GM10248 (cell line): ENCODE results near the gene YPEL1.

ENCODE experiments used
- CTCF ChIA-PET: fragments of 300-600 bp; sonication (Branson Sonifier 250); formaldehyde crosslinking; extraction: SDS; loops from one replicate; lab custom pipeline; 2021; ENCODE audit warnings: antibody characterized with exemption; lab: Yijun Ruan, JAX
- POLR2A ChIA-PET: fragments of 350-650 bp; sonication (Branson Sonifier 250); formaldehyde crosslinking; extraction: SDS; loops from one replicate; lab custom pipeline; 2020; ENCODE audit warnings: antibody characterized with exemption; lab: Yijun Ruan, JAX
- DNase-seq: peaks from one replicate; pipeline ENCODE4 v3.0.0; 2012; ENCODE audit errors: extremely low spot score
- TF ChIP-seq, protein P1 (sequence below): IDR thresholded peaks from 2 replicates; pipeline ENCODE4 v1.5.1; 2012; ENCODE audit warnings: mild to moderate bottlenecking, low read depth; ENCODE audit errors: extremely low read depth, missing control alignments, control extremely low read depth

Gene YPEL1

DNA sequence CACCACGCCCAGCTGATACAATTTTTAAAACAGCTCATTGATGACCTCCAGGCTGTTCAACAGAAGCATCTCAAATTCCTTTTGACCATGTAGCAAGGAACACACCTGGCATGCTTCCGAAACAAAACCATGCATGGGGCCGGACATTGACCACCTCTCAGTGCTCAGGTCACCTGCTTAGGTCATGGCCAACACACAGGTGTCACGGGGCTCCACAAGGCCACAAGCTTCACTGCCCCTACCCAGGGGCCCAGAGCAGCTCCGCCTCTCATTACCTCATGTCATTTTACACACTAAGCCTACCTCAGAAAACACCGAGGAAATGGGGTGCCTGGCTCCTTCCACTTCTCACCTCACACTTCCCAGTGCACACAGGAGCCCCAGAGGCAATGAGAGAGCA is 26.6 kb downstream of the YPEL1 start:
- DNase-seq = no peak
- POLR2A ChIA-PET = no interaction called here
- CTCF ChIA-PET = interaction anchor here (1.8 kb wide), 1 partner anchor 230 kb away, joined by 7 read pairs; no protein-coding TSS in a partner anchor
- TF ChIP-seq, protein P1, sequence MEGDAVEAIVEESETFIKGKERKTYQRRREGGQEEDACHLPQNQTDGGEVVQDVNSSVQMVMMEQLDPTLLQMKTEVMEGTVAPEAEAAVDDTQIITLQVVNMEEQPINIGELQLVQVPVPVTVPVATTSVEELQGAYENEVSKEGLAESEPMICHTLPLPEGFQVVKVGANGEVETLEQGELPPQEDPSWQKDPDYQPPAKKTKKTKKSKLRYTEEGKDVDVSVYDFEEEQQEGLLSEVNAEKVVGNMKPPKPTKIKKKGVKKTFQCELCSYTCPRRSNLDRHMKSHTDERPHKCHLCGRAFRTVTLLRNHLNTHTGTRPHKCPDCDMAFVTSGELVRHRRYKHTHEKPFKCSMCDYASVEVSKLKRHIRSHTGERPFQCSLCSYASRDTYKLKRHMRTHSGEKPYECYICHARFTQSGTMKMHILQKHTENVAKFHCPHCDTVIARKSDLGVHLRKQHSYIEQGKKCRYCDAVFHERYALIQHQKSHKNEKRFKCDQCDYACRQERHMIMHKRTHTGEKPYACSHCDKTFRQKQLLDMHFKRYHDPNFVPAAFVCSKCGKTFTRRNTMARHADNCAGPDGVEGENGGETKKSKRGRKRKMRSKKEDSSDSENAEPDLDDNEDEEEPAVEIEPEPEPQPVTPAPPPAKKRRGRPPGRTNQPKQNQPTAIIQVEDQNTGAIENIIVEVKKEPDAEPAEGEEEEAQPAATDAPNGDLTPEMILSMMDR = no peak

GRCh38 chr22:21707677-21708076 is 27.9 kb downstream of the YPEL1 start:
- TF ChIP-seq, protein P1 = no peak
- CTCF ChIA-PET = interaction anchor here (1.2 to 1.8 kb wide), 3 partner anchors 16 to 245 kb away, joined by 3 to 8 read pairs (median 7); partner anchors contain the start of gene PPM1F
- POLR2A ChIA-PET = no interaction called here
- no peak for DNase-seq

DNA sequence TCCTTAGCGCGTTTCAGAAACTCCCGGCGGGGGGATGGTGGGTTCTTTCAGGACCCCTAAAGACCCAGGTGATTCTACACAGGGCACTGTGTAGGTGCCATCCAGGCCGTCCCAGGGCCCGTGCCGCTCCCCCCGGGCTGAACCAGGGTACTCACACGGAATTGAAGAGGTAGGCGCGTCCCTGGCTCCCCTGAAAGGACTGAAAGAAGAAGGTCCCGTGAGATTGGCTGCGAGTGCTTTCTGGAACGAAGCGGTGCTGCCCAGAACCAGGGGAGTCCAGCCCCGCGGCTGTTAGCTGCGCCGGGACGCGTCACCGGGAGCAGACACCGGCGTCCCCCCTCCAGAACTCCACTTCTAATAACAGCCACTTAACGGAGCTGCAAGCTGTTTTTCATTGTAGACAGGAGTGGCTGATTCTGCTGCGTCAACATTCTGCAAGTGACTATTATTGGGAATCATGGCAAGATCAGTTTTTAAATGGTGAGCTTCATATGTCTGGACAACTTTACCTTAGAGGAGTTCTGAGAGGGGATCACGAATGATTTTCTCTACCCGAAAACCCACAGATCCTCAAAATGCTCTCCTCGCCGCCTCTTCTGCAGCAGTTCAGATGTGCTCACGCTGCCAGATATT is 31.8 kb downstream of the YPEL1 start:
- ChIA-PET POLR2A (no interaction called here), CTCF (no interaction called here)

GRCh38 chr22:21702700-21703683 is 32.6 kb downstream of the YPEL1 start:
- TF ChIP-seq, protein P1 = no peak
- DNase-seq = no peak
- ChIA-PET POLR2A (no interaction called here), CTCF (no interaction called here)

More for the DNA sequence above, 31.8 kb downstream of the YPEL1 start:
- DNase-seq = no peak
- TF ChIP-seq, protein P1 = no peak

DNA sequence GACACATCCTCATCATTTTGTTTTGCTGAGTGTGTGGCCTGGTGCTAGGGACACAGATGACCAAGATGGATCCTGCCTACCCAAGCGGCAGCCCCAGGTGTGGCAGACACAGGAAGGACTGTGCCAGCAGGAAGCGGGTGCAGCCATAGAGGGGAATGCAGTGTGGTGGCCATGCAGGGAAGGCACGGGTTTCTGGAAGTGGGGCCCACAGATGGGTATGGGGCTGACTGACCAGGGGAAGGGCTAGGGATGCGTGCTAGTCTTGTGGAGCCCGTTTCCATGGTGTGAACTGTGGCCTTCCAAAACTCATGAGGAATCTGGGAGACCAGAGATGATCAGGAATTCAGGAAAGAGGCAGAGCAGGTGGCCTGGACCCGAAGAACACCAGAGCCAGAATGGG is 33.5 kb downstream of the YPEL1 start:
- CTCF ChIA-PET = interaction anchor here (1.0 kb wide), 1 partner anchor 11 kb away, joined by 3 read pairs; no protein-coding TSS in a partner anchor
- DNase-seq = no peak
- TF ChIP-seq, protein P1 = no peak
- POLR2A ChIA-PET = no interaction called here

DNA sequence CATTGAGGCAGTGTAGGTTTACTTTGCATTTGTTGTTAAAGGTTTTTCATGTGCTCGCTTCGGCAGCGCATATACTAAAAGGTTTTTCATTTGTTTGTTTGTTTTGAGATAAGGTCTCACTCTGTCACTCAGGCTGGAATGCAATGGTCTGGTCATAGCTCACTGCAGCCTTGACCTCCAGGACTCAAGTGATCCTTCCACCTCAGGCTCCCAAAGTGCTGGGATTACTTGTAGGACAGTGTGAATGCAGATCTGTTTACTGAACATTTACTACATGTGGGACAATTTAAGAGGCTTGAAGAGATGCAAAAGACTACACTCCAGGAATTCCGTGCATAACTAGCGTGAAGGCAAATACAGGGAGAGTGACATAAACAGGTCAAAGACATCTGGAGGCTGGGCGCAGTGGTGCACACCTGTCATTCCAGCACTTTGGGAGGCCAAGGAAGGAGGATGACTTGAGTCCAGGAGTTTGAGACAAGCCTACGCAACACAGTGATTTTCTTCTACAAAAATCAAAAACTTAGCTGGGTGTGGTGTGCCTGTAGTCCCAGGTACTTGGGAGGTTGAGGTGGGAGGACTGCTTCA is 34.1 kb downstream of the YPEL1 start:
- no peak for DNase-seq
- ChIA-PET POLR2A (no interaction called here), CTCF (interaction anchor here (1.0 kb wide), 1 partner anchor 11 kb away, joined by 3 read pairs; no protein-coding TSS in a partner anchor)
- TF ChIP-seq, protein P1 = no peak
